CD14-positive monocyte (primary cell): Measurements from ENCODE around the gene INO80E. TPM values are rescaled to one million over a fixed set of nuclear protein-coding genes. Genes with fewer than 3 reads are reported as not detected.

Experiments
- DNase-seq, 3 donors: peaks; one replicate each; pipeline ENCODE4 v3.0.0-alpha.2; 2011 to 2022
- H2AFZ ChIP-seq: 2 replicates; pipeline ENCODE4 v1.6.0; 2012; ENCODE audit warnings: mild to moderate bottlenecking, low read depth, low read length, inconsistent platforms; ENCODE audit not compliant: insufficient read depth, poor library complexity, severe bottlenecking
- H3K27ac ChIP-seq, 2 donors: 1 replicate in 1 of 2; 2 replicates in 1 of 2; pipeline ENCODE4 v1.5.1; 2012 to 2013; ENCODE audit warnings: low read length in 2 of 2, control low read depth in 1 of 2, inconsistent platforms in 1 of 2, low read depth in 1 of 2, mild to moderate bottlenecking in 1 of 2
- H3K27me3 ChIP-seq, 2 donors: one replicate each; pipeline versions ENCODE4 v1.6.0 to v1.6.1; 2011 to 2013; ENCODE audit warnings: low read length in 2 of 2; ENCODE audit not compliant: control insufficient read depth in 2 of 2, insufficient read depth in 2 of 2
- H3K36me3 ChIP-seq, 2 donors: replicated peaks in 1 of 2; 1 replicate in 1 of 2; 2 replicates in 1 of 2; pipeline versions ENCODE4 v1.5.1 to v1.6.1; 2012 to 2013; ENCODE audit warnings: low read length in 2 of 2, control low read depth in 1 of 2, inconsistent platforms in 1 of 2, mild to moderate bottlenecking in 1 of 2; ENCODE audit not compliant: insufficient read depth in 2 of 2, control insufficient read depth in 1 of 2
- H3K4me1 ChIP-seq, 2 donors: 1 replicate in 1 of 2; 2 replicates in 1 of 2; pipeline versions ENCODE4 v1.5.1 to v1.6.1; 2012 to 2013; ENCODE audit warnings: low read length in 2 of 2, control low read depth in 1 of 2, inconsistent platforms in 1 of 2, mild to moderate bottlenecking in 1 of 2, moderate library complexity in 1 of 2; ENCODE audit not compliant: insufficient read depth in 2 of 2, control insufficient read depth in 1 of 2
- H3K4me2 ChIP-seq: replicated peaks from 2 replicates; pipeline ENCODE3; 2012; ENCODE audit warnings: low read length, moderate library complexity, mild to moderate bottlenecking; ENCODE audit not compliant: poor library complexity, severe bottlenecking; ENCODE audit errors: extremely low read depth
- H3K4me3 ChIP-seq, 3 experiments: fragments of 200-600 bp in 1 of 3; sonication (generic) in 1 of 3; replicated peaks in 1 of 3; 1 replicate in 2 of 3; 2 replicates in 1 of 3; pipeline ENCODE4 v1.5.1; 2011 to 2013; ENCODE audit warnings: low read length in 3 of 3, mild to moderate bottlenecking in 3 of 3, control low read depth in 2 of 3, low read depth in 2 of 3, inconsistent platforms in 1 of 3, moderate library complexity in 1 of 3
- H3K79me2 ChIP-seq: 2 replicates; pipeline ENCODE4 v1.6.0; 2012; ENCODE audit warnings: mild to moderate bottlenecking, control low read depth, inconsistent platforms, low read length, moderate library complexity; ENCODE audit not compliant: insufficient read depth
- H3K9ac ChIP-seq: 2 replicates; pipeline ENCODE4 v1.6.0; 2017; ENCODE audit warnings: low read length, mild to moderate bottlenecking; ENCODE audit not compliant: insufficient read depth, poor library complexity, severe bottlenecking
- H3K9me3 ChIP-seq, 2 donors: replicated peaks in 1 of 2; 1 replicate in 1 of 2; 2 replicates in 1 of 2; pipeline versions ENCODE4 v1.5.1 to v1.6.1; 2012 to 2013; ENCODE audit warnings: low read length in 2 of 2, control low read depth in 1 of 2; ENCODE audit not compliant: control insufficient read depth in 1 of 2, insufficient read depth in 1 of 2
- H4K20me1 ChIP-seq: 2 replicates; pipeline ENCODE4 v1.6.0; 2012; ENCODE audit warnings: mild to moderate bottlenecking, low read length, control low read depth, moderate library complexity; ENCODE audit not compliant: insufficient read depth
- H3K27ac Mint-ChIP-seq, 7 donors: one replicate each; pipeline ENCODE4 v1.8.0; 2020; ENCODE audit warnings: mild to moderate bottlenecking in 7 of 7, mixed read lengths in 7 of 7, moderate library complexity in 6 of 7, inconsistent platforms in 2 of 7
- H3K27me3 Mint-ChIP-seq, 3 donors: one replicate each; pipeline ENCODE4 v1.8.0; 2021 to 2022; ENCODE audit warnings: low read depth in 3 of 3, mild to moderate bottlenecking in 3 of 3, mixed read lengths in 3 of 3, moderate library complexity in 3 of 3, inconsistent platforms in 1 of 3
- H3K36me3 Mint-ChIP-seq, 2 donors: one replicate each; pipeline ENCODE4 v1.8.0; 2020; ENCODE audit warnings: mixed read lengths in 2 of 2, inconsistent platforms in 1 of 2, mild to moderate bottlenecking in 1 of 2
- H3K4me1 Mint-ChIP-seq: one replicate; pipeline ENCODE4 v1.8.0; 2020; ENCODE audit warnings: mild to moderate bottlenecking, mixed read lengths
- H3K4me3 Mint-ChIP-seq, 2 donors: one replicate each; pipeline ENCODE4 v1.8.0; 2020; ENCODE audit warnings: mild to moderate bottlenecking in 2 of 2, mixed read lengths in 2 of 2, moderate library complexity in 1 of 2
- H3K9me3 Mint-ChIP-seq, 7 donors: one replicate each; pipeline ENCODE4 v1.8.0; 2020 to 2022; ENCODE audit warnings: mixed read lengths in 7 of 7, mild to moderate bottlenecking in 6 of 7, moderate library complexity in 6 of 7, inconsistent platforms in 2 of 7
- CTCF ChIP-seq: fragments of 200-600 bp; IDR thresholded peaks from one replicate; pipeline ENCODE4 v1.8.0; 2022; ENCODE audit warnings: antibody characterized with exemption, mild to moderate bottlenecking
- WGBS: methylation state at CpG from one replicate; pipeline ENCODE4 v1.1.5; 2013; ENCODE audit warnings: missing lambda C conversion rate; ENCODE audit not compliant: insufficient coverage; 5-methylcytosine and 5-hydroxymethylcytosine counted together
- intact Hi-C, 2 donors: fragments of 100-400 bp; cut with micrococcal nuclease; formaldehyde crosslinking; loops; one replicate each; pipeline versions ENCODE4 v1.15.0 to v1.15.1; 2023
- polyA plus RNA-seq, 3 donors: library from polyadenylated mRNA; depleted of rRNA in 1 of 3; unstranded in 2 of 3; stranded (reverse) in 1 of 3; fragments of 300-500 nt in 2 of 3; fragments of >200 nt in 1 of 3; fragmentation: Illumina TruSeq in 2 of 3; gene quantifications; 1 replicate in 2 of 3; 2 replicates in 1 of 3; pipeline ENCODE4 v1.2.3, GENCODE V29; 2012 to 2021

INO80E gene
- polyA plus RNA-seq, 3 donors = 2.8 to 57.6 (median 3.5) TPM

- H3K36me3 Mint-ChIP-seq = peaks cover 29 to 55% of the 10 kb centered on the region in 2 donors
- no peaks in the 10 kb centered on the region for H3K27me3 ChIP-seq
- H3K4me3 ChIP-seq = peak within 1 kb of the TSS; percentile 79 to 100 (median 98)
- no peaks in the 10 kb centered on the region for H3K9me3 ChIP-seq
- H2AFZ ChIP-seq = peak within 1 kb of the TSS; percentile 98
- peaks cover 38% of the 10 kb centered on the region for H3K4me1 Mint-ChIP-seq
- H3K79me2 ChIP-seq = peaks cover 46% of the 10 kb centered on the region
- H3K4me2 ChIP-seq = peak within 1 kb of the TSS; percentile 100
- peak within 1 kb of the TSS; percentile 82 to 96 (median 93) for H3K27ac Mint-ChIP-seq
- peak within 1 kb of the TSS; percentile 91 to 94 for H3K4me3 Mint-ChIP-seq
- TF ChIP-seq CTCF = no peak
- H3K27ac ChIP-seq = peak within 1 kb of the TSS; percentile 63 to 77
- H3K9me3 Mint-ChIP-seq = peaks cover 0 to 5% (median 2%) of the 10 kb centered on the region in 7 donors
- H4K20me1 ChIP-seq = peaks cover 46% of the 10 kb centered on the region
- peak; percentile 97 to 99 (median 98) for DNase-seq
- peaks cover 29 to 46% of the 10 kb centered on the region in 2 donors for H3K36me3 ChIP-seq
- H3K27me3 Mint-ChIP-seq = peaks cover 0 to 5% (median 2%) of the 10 kb centered on the region in 3 donors
- H3K9ac ChIP-seq = peak within 1 kb of the TSS; percentile 83
- intact Hi-C loops = loop anchor here (1.0 to 10.0 kb wide), 2 partner anchors 23 to 109 kb away; partner anchors contain the start of genes INO80E (in 2 of the 2) and CDIPT (in 1 of the 2)
- peaks cover 31 to 43% of the 10 kb centered on the region in 2 donors for H3K4me1 ChIP-seq
- WGBS = 4% methylated on average over 65 of the region's 75 CpGs
Measured at GRCh38 chr16:29973384-29974246, 22.4 kb upstream of the INO80E start, which contains the start of gene TAOK2. TSS of gene TAOK2 (plus strand) at chr16:29973868. CDS start at chr16:29977773, 3,905 bp downstream.
